Thyroid gland (tissue), 4 donors: Measurements from ENCODE around the gene VMAC.

Source experiments
- CTCF ChIP-seq, 6 experiments: fragments of 200-600 bp in 3 of 6; fragments of 450-650 bp in 3 of 6; sonication (generic) in 3 of 6; IDR thresholded peaks; one replicate each; pipeline ENCODE4 v1.5.1; 2016 to 2019; ENCODE audit warnings: antibody characterized with exemption in 6 of 6, mild to moderate bottlenecking in 2 of 6, inconsistent platforms in 1 of 6, moderate library complexity in 1 of 6
- POLR2A ChIP-seq, 2 donors: fragments of 450-650 bp; IDR thresholded peaks; one replicate each; pipeline ENCODE4 v1.6.1; 2017; ENCODE audit warnings: antibody characterized with exemption in 2 of 2, mild to moderate bottlenecking in 2 of 2, moderate library complexity in 1 of 2

DNA sequence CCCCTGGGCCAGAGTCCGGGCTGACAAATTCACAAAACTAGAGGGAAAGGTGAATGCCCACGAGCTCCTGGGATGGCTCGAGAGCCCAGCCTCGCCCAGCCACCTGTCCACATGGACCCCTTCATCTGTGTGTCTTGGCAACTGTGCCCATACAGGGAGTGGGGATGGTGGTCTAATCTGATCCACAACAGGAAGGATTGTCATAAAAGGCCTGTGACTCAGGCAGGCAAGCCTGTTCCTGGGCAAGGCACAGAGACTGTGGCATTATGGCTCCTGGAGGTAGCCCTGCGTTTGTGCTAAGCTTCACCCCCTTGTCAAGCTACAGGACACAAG lies 29.4 kb downstream of the VMAC start:
- TF ChIP-seq CTCF (IDR thresholded peaks at IDR 0.05) (no peak), POLR2A (IDR thresholded peaks at IDR 0.05) (no peak)
